ENCODE results near the gene MAD1L1.
"Not testable (repeated sequence)": the region's sequence is repeated elsewhere in the genome, so short reads cannot be mapped to it uniquely, and the experiment has no call there.

The MAD1L1 gene

GRCh38 chr7:1818575-1819258 lies 414.0 kb downstream of the MAD1L1 start:
- no peak for DNase-seq

GRCh38 chr7:1817061-1817712 lies 415.6 kb downstream of the MAD1L1 start:
- no peak for DNase-seq

- DNase-seq, result not testable (repeated sequence)
Observed at GRCh38 chr7:1816451-1816850, 416.3 kb downstream of the MAD1L1 start.

- not testable (repeated sequence) for DNase-seq
Observed at GRCh38 chr7:1815551-1816281, 417.0 kb downstream of the MAD1L1 start.

- no peak for DNase-seq
Observed at GRCh38 chr7:1815051-1815481, 417.7 kb downstream of the MAD1L1 start.

GRCh38 chr7:1814089-1814811 lies 418.5 kb downstream of the MAD1L1 start:
- no peak for DNase-seq

GRCh38 chr7:1813394-1814088 lies 419.2 kb downstream of the MAD1L1 start:
- no peak for DNase-seq

- DNase-seq, result no peak
Observed at GRCh38 chr7:1812509-1813393, 420.0 kb downstream of the MAD1L1 start.

GRCh38 chr7:1811850-1812508 lies 420.8 kb downstream of the MAD1L1 start:
- DNase-seq, result no peak

- no peak for DNase-seq
Observed at GRCh38 chr7:1810961-1811849, 421.5 kb downstream of the MAD1L1 start.

- DNase-seq, result no peak
Observed at GRCh38 chr7:1810521-1810920, 422.2 kb downstream of the MAD1L1 start.

- DNase-seq, result no peak
Observed at GRCh38 chr7:1809601-1810258, 423.0 kb downstream of the MAD1L1 start.

GRCh38 chr7:1809070-1809469 lies 423.7 kb downstream of the MAD1L1 start:
- no peak for DNase-seq

GRCh38 chr7:1807821-1808600 lies 424.7 kb downstream of the MAD1L1 start:
- no peak for DNase-seq

GRCh38 chr7:1806354-1806753 lies 426.4 kb downstream of the MAD1L1 start:
- no peak for DNase-seq

GRCh38 chr7:1804310-1804709 lies 428.4 kb downstream of the MAD1L1 start:
- DNase-seq, result no peak

GRCh38 chr7:1802899-1803298 lies 429.8 kb downstream of the MAD1L1 start:
- no peak for DNase-seq

GRCh38 chr7:1800902-1801301 lies 431.8 kb downstream of the MAD1L1 start:
- no peak for DNase-seq

- no peak for DNase-seq
Observed at GRCh38 chr7:1798191-1798590, 434.6 kb downstream of the MAD1L1 start.
